ENCODE measurements around the gene EIF3B.
"Not testable (repeated sequence)": the region's sequence is repeated elsewhere in the genome, so short reads cannot be mapped to it uniquely, and the experiment has no call there.

EIF3B gene

DNA sequence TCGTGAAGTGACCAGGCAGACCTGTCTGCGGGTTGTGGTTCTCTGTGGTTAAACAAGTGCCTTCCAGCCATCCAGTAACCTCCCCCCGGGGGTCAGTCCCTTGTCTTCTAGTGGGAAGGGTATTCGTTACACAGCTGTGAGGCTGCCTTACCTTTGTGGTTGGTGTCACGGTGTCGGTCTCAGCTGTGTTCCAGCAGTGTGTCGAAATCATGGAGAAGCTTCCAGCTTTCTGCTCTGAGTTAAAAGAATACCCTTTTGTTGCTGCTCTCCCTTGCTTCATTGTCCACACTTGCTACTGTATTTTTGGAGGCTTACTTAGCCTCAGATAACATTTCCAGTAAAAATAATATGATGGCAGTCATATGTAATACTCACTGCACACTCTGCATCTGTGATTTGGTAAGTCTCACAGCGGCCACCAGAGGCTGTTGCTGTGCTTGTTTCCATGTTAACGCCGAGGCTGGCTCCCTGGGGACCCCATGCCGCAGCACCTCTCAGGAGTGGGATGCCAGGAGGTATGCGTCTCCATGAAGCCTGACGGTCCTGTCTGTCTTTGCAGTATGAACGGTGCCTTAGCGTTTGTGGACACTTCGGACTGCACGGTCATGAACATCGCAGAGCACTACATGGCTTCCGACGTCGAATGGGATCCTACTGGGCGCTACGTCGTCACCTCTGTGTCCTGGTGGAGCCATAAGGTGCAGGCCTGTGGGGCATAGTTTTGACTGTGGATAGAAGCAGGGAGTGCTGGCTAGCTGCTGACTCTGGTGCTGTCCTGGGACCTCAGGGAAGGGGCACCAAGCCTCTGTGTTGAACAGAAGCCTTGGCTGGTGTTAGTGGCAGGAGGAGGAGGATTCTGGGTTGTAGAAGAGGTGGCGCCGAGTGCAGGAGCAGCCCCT lies 20.5 kb downstream of the EIF3B start:
- DNase-seq (ENCODE audit: insufficient read length, low spot score), result no peak
- FAIRE-seq, result no peak
- TF ChIP-seq POLR2A (IDR thresholded peaks at IDR 0.05; ENCODE audit: low read depth, low read length) (no peak), POU2F2 (IDR thresholded peaks at IDR 0.05; ENCODE audit: low read depth, low read length) (no peak), SPI1 (IDR thresholded peaks at IDR 0.05; ENCODE audit: low read depth, low read length) (no peak), PAX5 (IDR thresholded peaks at IDR 0.05; ENCODE audit: insufficient read depth, low read length, severe bottlenecking) (no peak), TAF1 (IDR thresholded peaks at IDR 0.05; ENCODE audit: low read depth, low read length) (no peak), POLR2AphosphoS5 (IDR thresholded peaks at IDR 0.05; ENCODE audit: low read depth, low read length) (no peak)

- FAIRE-seq, result no peak
These were observed 21.9 kb downstream of the EIF3B start for GRCh38 chr7:2376351-2377154.

DNA sequence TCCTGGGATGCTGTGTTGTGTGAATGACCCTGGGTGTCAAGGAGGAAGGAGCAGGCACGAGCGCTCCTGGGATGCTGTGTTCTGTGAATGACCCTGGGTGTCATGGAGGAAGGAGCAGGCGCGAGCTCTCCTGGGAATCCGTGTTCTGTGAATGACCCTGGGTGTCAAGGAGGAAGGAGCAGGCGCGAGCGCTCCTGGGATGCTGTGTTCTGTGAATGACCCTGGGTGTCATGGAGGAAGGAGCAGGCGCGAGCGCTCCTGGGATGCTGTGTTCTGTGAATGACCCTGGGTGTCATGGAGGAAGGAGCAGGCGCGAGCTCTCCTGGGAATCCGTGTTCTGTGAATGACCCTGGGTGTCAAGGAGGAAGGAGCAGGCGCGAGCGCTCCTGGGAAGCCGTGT lies 22.9 kb downstream of the EIF3B start:
- FAIRE-seq; DNase-seq (ENCODE audit: insufficient read length, low spot score): not testable (repeated sequence)

More at GRCh38 chr7:2376351-2377154, 21.9 kb downstream of the EIF3B start:
- no peak for DNase-seq (ENCODE audit: insufficient read length, low spot score)
- TF ChIP-seq PAX5 (IDR thresholded peaks at IDR 0.05; ENCODE audit: insufficient read depth, low read length, severe bottlenecking), result no peak
- 0 out of 2 replicates have a peak, but pooled peaks have one; percentile 13 for TF ChIP-seq POLR2A (IDR thresholded peaks at IDR 0.05; ENCODE audit: low read depth, low read length)
- TF ChIP-seq POLR2AphosphoS5 (IDR thresholded peaks at IDR 0.05; ENCODE audit: low read depth, low read length), result peak; percentile 54; the same call in 1 of the 2 replicates

DNA sequence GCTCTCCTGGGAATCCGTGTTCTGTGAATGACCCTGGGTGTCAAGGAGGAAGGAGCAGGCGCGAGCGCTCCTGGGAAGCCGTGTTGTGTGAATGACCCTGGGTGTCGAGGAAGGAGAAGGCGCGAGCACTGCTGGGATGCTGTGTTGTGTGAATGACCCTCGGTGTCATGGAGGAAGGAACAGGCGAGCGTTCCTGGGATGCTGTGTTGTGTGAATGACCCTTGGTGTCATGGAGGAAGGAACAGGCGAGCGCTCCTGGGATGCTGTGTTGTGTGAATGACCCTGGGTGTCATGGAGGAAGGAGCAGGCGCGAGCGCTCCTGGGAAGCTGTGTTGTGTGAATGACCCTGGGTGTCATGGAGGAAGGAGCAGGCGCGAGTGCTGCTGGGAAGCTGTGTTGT lies 23.5 kb downstream of the EIF3B start:
- FAIRE-seq; DNase-seq (ENCODE audit: insufficient read length, low spot score): not testable (repeated sequence)

GRCh38 chr7:2379161-2379560 lies 24.5 kb downstream of the EIF3B start:
- TF ChIP-seq POU2F2 (IDR thresholded peaks at IDR 0.05; ENCODE audit: low read depth, low read length) (no peak), TAF1 (IDR thresholded peaks at IDR 0.05; ENCODE audit: low read depth, low read length) (no peak), POLR2A (IDR thresholded peaks at IDR 0.05; ENCODE audit: low read depth, low read length) (no peak), SPI1 (IDR thresholded peaks at IDR 0.05; ENCODE audit: low read depth, low read length) (no peak), POLR2AphosphoS5 (IDR thresholded peaks at IDR 0.05; ENCODE audit: low read depth, low read length) (no peak; the same call in 1 of the 2 replicates), PAX5 (IDR thresholded peaks at IDR 0.05; ENCODE audit: insufficient read depth, low read length, severe bottlenecking) (no peak)
- DNase-seq (ENCODE audit: insufficient read length, low spot score) (no peak), FAIRE-seq (no peak)

- TF ChIP-seq SPI1 (IDR thresholded peaks at IDR 0.05; ENCODE audit: low read depth, low read length) (no peak), POLR2AphosphoS5 (IDR thresholded peaks at IDR 0.05; ENCODE audit: low read depth, low read length) (no peak), POLR2A (IDR thresholded peaks at IDR 0.05; ENCODE audit: low read depth, low read length) (no peak), TAF1 (IDR thresholded peaks at IDR 0.05; ENCODE audit: low read depth, low read length) (no peak), PAX5 (IDR thresholded peaks at IDR 0.05; ENCODE audit: insufficient read depth, low read length, severe bottlenecking) (no peak), POU2F2 (IDR thresholded peaks at IDR 0.05; ENCODE audit: low read depth, low read length) (no peak)
- no peak for DNase-seq (ENCODE audit: insufficient read length, low spot score)
- FAIRE-seq, result no peak
These were observed 25.3 kb downstream of the EIF3B start for GRCh38 chr7:2379821-2380450.

DNA sequence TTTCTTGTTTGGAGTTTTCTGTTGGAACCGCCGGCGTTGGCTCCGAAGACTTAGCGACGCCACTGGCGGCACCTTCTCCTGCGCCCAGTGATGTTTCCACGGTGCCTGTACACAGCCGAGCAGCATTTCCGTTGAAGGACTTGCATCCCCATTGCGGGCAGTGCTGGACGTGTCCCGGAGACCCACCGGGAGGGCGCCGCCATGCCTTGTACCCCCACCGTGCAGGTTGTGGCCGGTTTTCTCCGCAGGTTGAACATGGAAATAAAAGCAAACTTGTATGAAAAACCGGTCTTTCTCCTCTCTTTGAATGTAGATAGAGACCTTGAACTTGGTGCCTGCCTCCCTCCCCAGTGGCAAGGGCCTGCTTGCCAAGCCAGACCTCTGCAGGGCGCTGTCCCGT lies 25.8 kb downstream of the EIF3B start:
- DNase-seq (ENCODE audit: insufficient read length, low spot score) (no peak), FAIRE-seq (no peak)
- TF ChIP-seq POLR2A (IDR thresholded peaks at IDR 0.05; ENCODE audit: low read depth, low read length), result no peak

- TF ChIP-seq POU2F2 (IDR thresholded peaks at IDR 0.05; ENCODE audit: low read depth, low read length) (no peak), POLR2AphosphoS5 (IDR thresholded peaks at IDR 0.05; ENCODE audit: low read depth, low read length) (peak; percentile 38)
- DNase-seq (ENCODE audit: insufficient read length, low spot score) (no peak), FAIRE-seq (no peak)
These were observed 26.6 kb downstream of the EIF3B start for GRCh38 chr7:2381227-2381626.

DNA sequence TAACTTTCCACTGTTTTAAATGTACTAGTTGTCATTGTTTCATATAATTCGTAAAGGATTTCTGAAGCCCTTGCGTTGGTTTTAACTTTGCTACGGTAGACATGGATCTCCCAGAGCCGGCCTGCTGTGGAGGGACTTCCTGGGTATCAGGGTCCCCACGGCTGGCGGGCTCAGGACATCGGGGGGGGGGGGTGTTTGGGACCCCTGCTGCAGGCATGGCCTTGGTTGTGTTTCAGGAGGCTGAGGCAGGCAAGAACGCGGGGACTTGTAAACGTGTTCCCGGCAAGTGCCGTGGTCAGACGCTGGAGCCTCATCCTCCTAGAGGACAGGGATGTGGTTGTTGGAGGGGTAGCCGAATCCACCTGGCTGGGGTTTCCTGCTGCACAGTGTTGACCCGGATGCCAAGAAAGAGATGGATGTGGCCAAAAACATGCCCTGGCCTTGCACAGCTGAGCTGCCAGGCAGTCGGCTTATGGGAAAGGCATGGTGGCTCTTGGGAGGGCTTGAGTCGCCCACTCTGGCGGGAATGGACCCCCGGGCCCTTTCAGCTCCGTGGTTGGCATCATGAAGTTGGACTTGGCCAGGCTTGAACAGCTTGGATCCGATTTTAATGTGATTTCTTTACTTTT lies 27.4 kb downstream of the EIF3B start:
- no peak for FAIRE-seq
- TF ChIP-seq POLR2AphosphoS5 (IDR thresholded peaks at IDR 0.05; ENCODE audit: low read depth, low read length) (no peak), SPI1 (IDR thresholded peaks at IDR 0.05; ENCODE audit: low read depth, low read length) (no peak), POLR2A (IDR thresholded peaks at IDR 0.05; ENCODE audit: low read depth, low read length) (peak; percentile 55; the same call in 1 of the 2 replicates), PAX5 (IDR thresholded peaks at IDR 0.05; ENCODE audit: insufficient read depth, low read length, severe bottlenecking) (no peak), TAF1 (IDR thresholded peaks at IDR 0.05; ENCODE audit: low read depth, low read length) (no peak), POU2F2 (IDR thresholded peaks at IDR 0.05; ENCODE audit: low read depth, low read length) (no peak)
- DNase-seq (ENCODE audit: insufficient read length, low spot score), result no peak
